Measurements from ENCODE around the gene GPR45. TPM values are rescaled to one million over a fixed set of nuclear protein-coding genes. Genes with fewer than 3 reads are reported as not detected.

Gene GPR45
- total and polyA plus RNA-seq, 8 donors, result not detected

GRCh38 chr2:105254531-105255210 lies 13.1 kb downstream of the GPR45 start:
- TF ChIP-seq POLR2AphosphoS5 (IDR thresholded peaks at IDR 0.05) (no peak), EP300 (IDR thresholded peaks at IDR 0.05) (no peak), POLR2A (IDR thresholded peaks at IDR 0.05) (no peak)
- TF ChIP-seq, protein P1, sequence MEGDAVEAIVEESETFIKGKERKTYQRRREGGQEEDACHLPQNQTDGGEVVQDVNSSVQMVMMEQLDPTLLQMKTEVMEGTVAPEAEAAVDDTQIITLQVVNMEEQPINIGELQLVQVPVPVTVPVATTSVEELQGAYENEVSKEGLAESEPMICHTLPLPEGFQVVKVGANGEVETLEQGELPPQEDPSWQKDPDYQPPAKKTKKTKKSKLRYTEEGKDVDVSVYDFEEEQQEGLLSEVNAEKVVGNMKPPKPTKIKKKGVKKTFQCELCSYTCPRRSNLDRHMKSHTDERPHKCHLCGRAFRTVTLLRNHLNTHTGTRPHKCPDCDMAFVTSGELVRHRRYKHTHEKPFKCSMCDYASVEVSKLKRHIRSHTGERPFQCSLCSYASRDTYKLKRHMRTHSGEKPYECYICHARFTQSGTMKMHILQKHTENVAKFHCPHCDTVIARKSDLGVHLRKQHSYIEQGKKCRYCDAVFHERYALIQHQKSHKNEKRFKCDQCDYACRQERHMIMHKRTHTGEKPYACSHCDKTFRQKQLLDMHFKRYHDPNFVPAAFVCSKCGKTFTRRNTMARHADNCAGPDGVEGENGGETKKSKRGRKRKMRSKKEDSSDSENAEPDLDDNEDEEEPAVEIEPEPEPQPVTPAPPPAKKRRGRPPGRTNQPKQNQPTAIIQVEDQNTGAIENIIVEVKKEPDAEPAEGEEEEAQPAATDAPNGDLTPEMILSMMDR (IDR thresholded peaks at IDR 0.05), result no peak
- Histone ChIP-seq H3K27me3 (no peaks in the 10 kb centered on the region), H3K36me3 (no peaks in the 10 kb centered on the region), H3K4me1 (no peaks in the 10 kb centered on the region), H3K27ac (no peak overlapping the region), H3K4me3 (no peak overlapping the region), H3K9me3 (no peaks in the 10 kb centered on the region)
- WGBS, 5 donors, result 81 to 95% (median 87%) methylated on average over 5 of the region's 5 CpGs
- no peak for DNase-seq
- intact Hi-C loops (cut with DNase I; ENCODE audit: low total_unique reads), result no loop called here

DNA sequence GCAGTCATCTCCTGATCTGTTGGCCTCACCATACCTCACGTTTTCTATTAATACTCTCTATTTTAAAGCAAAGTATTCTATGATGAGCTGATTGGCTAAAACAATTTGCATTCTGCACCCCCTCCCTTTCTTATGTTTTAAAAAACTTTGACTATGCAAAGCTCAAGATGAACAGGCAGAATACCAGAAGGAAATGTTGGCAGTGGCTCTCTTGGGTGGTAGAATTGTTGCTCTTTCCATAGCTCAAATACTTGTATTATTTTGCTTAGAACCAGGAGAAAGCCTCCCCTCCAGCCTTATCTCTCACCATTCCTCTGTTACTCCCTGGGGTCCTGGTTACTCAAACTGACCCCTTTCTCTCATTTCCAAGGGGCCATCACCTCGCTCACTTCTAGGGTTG lies 14.4 kb downstream of the GPR45 start:
- Histone ChIP-seq H3K4me1 (no peaks in the 10 kb centered on the region), H3K27me3 (no peaks in the 10 kb centered on the region), H3K27ac (no peak overlapping the region), H3K36me3 (no peaks in the 10 kb centered on the region), H3K9me3 (no peaks in the 10 kb centered on the region), H3K4me3 (no peak overlapping the region)
- intact Hi-C loops (cut with DNase I; ENCODE audit: low total_unique reads), result no loop called here
- WGBS, 5 donors, result 78 to 85% (median 80%) methylated on average over 2 of the region's 2 CpGs
- no peak for DNase-seq
- no peak for TF ChIP-seq EP300 (IDR thresholded peaks at IDR 0.05)
- TF ChIP-seq, protein P1 (IDR thresholded peaks at IDR 0.05), result no peak
- TF ChIP-seq POLR2AphosphoS5 (IDR thresholded peaks at IDR 0.05), result no peak
- TF ChIP-seq POLR2A (IDR thresholded peaks at IDR 0.05), result no peak

DNA sequence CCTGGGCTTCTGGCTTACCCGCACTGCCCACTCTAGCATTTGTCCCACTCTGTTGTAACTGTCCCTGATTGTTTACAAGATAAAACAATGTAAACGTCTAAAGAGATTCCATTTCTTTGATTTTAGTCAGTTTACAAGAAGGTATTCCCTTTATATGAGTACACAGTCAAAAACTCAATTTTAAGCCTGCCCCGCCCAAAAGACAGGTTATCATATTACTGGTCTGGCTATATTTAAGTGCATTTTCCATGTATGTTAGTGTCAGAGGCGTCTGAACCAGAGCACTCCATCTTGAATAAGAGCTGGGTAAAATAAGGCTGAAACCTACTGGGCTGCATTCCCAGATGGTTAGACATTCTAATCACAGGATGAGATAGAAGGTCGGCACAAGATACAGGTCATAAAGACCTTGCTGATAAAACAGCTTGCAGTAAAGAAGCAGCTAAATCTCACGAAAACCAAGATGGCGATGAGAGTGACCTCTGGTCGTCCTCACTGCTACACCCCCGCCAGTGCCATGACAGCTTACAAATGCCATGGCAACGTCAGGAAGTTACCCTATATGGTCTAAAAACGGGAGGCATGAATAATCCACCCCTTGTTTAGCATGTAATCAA lies 15.0 kb downstream of the GPR45 start:
- Histone ChIP-seq H3K27ac (no peak overlapping the region), H3K4me1 (no peaks in the 10 kb centered on the region), H3K4me3 (no peak overlapping the region), H3K9me3 (no peaks in the 10 kb centered on the region), H3K36me3 (no peaks in the 10 kb centered on the region), H3K27me3 (no peaks in the 10 kb centered on the region)
- WGBS, 5 donors, result 66 to 80% (median 77%) methylated on average over 11 of the region's 11 CpGs
- TF ChIP-seq, protein P1 (IDR thresholded peaks at IDR 0.05), result no peak
- no peak for TF ChIP-seq EP300 (IDR thresholded peaks at IDR 0.05)
- TF ChIP-seq POLR2A (IDR thresholded peaks at IDR 0.05), result no peak
- TF ChIP-seq POLR2AphosphoS5 (IDR thresholded peaks at IDR 0.05), result no peak
- DNase-seq, result no peak
- intact Hi-C loops (cut with DNase I; ENCODE audit: low total_unique reads), result no loop called here

DNA sequence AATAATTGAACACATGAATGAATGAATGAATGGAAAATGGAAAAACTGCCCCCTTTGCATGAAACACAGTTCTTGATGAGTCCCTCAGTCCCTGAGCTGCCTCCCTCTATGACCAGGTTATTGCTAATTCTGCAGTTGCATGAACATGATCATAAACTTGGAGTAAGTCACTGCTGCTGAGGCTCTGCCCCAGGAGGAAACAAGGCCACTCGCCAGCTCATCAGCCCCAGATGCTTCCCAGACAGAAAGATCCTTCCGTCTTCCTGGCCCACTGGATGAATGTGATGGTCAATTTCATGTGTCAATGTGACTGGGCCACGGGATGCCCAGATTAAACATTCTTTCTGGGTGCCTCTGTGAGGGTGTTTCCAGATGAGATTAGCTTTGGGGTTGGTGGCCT lies 16.4 kb downstream of the GPR45 start:
- Histone ChIP-seq H3K36me3 (peaks cover 0 to 11% (median 0%) of the 10 kb centered on the region in 4 donors), H3K27me3 (no peaks in the 10 kb centered on the region), H3K27ac (no peak overlapping the region), H3K9me3 (no peaks in the 10 kb centered on the region), H3K4me1 (no peaks in the 10 kb centered on the region), H3K4me3 (no peak overlapping the region)
- intact Hi-C loops (cut with DNase I; ENCODE audit: low total_unique reads), result no loop called here
- WGBS, 5 donors, result 70 to 89% (median 84%) methylated on average over 3 of the region's 3 CpGs
- no peak for DNase-seq
- TF ChIP-seq POLR2A (IDR thresholded peaks at IDR 0.05), result no peak

- intact Hi-C loops (cut with DNase I; ENCODE audit: low total_unique reads), result no loop called here
- no peak overlapping the region for H3K4me3 ChIP-seq
- H3K9me3 ChIP-seq, result no peaks in the 10 kb centered on the region
- no peaks in the 10 kb centered on the region for H3K4me1 ChIP-seq
- no peak for TF ChIP-seq EP300 (IDR thresholded peaks at IDR 0.05)
- no peak for TF ChIP-seq POLR2AphosphoS5 (IDR thresholded peaks at IDR 0.05)
- no peak for TF ChIP-seq POLR2A (IDR thresholded peaks at IDR 0.05)
- TF ChIP-seq, protein P1 (IDR thresholded peaks at IDR 0.05), result no peak
- H3K27ac ChIP-seq, result no peak overlapping the region
- no peaks in the 10 kb centered on the region for H3K27me3 ChIP-seq
- no peak for DNase-seq
- 69 to 77% (median 75%) methylated on average over 10 of the region's 10 CpGs for WGBS, 5 donors
- peaks cover 3 to 20% (median 8%) of the 10 kb centered on the region in 4 donors for H3K36me3 ChIP-seq
Observed at GRCh38 chr2:105258835-105259350, 17.4 kb downstream of the GPR45 start.
